IgD-negative memory B cell (primary cell): ENCODE measurements around the gene LMAN1L. TPM values are rescaled to one million over a fixed set of nuclear protein-coding genes. Genes with fewer than 3 reads are reported as not detected.

Experiments
- H3K27ac Mint-ChIP-seq, 3 donors: one replicate each; pipeline ENCODE4 v1.8.0; 2020 to 2022; ENCODE audit warnings: mild to moderate bottlenecking in 3 of 3, mixed read lengths in 3 of 3, moderate library complexity in 1 of 3
- H3K27me3 Mint-ChIP-seq: one replicate; pipeline ENCODE4 v1.8.0; 2021; ENCODE audit warnings: mixed read lengths
- H3K36me3 Mint-ChIP-seq: one replicate; pipeline ENCODE4 v1.8.0; 2020; ENCODE audit warnings: mild to moderate bottlenecking, mixed read lengths
- H3K4me1 Mint-ChIP-seq, 3 donors: one replicate each; pipeline ENCODE4 v1.8.0; 2020 to 2022; ENCODE audit warnings: mixed read lengths in 3 of 3, mild to moderate bottlenecking in 1 of 3
- H3K4me3 Mint-ChIP-seq, 4 donors: one replicate each; pipeline ENCODE4 v1.8.0; 2020 to 2022; ENCODE audit warnings: mild to moderate bottlenecking in 4 of 4, mixed read lengths in 4 of 4, moderate library complexity in 3 of 4
- H3K9me3 Mint-ChIP-seq, 3 donors: one replicate each; pipeline ENCODE4 v1.8.0; 2020 to 2021; ENCODE audit warnings: mixed read lengths in 3 of 3, mild to moderate bottlenecking in 1 of 3
- polyA plus RNA-seq: library from polyadenylated mRNA; unstranded; fragments of 300-500 nt; fragmentation: Illumina TruSeq; gene quantifications from one replicate; pipeline ENCODE4 v1.2.3, GENCODE V29; 2021

LMAN1L gene
- polyA plus RNA-seq, 1 donor from 2014 or later, result not detected

GRCh38 chr15:74786551-74787165 is 26.0 kb upstream of the LMAN1L start:
- Mint-ChIP-seq H3K36me3 (peaks cover 9% of the 10 kb centered on the region), H3K27ac (peak overlapping the region; percentile 94 to 100 (median 99)), H3K9me3 (no peaks in the 10 kb centered on the region), H3K27me3 (peaks cover 3% of the 10 kb centered on the region), H3K4me3 (peak overlapping the region; percentile 94 to 98 (median 96)), H3K4me1 (peaks cover 29 to 48% (median 47%) of the 10 kb centered on the region in 3 donors)

GRCh38 chr15:74787251-74788041 is 25.2 kb upstream of the LMAN1L start:
- Mint-ChIP-seq H3K4me1 (peaks cover 35 to 55% (median 55%) of the 10 kb centered on the region in 3 donors), H3K4me3 (peak overlapping the region; percentile 94 to 98 (median 96)), H3K36me3 (peaks cover 14% of the 10 kb centered on the region)

GRCh38 chr15:74788042-74788682 is 24.5 kb upstream of the LMAN1L start:
- peak overlapping the region; percentile 94 to 100 (median 99) for H3K27ac Mint-ChIP-seq
- no peaks in the 10 kb centered on the region for H3K9me3 Mint-ChIP-seq
- H3K36me3 Mint-ChIP-seq, result peaks cover 14% of the 10 kb centered on the region
- peaks cover 39 to 62% (median 61%) of the 10 kb centered on the region in 3 donors for H3K4me1 Mint-ChIP-seq
- H3K4me3 Mint-ChIP-seq, result peak overlapping the region; percentile 94 to 98 (median 96)
- H3K27me3 Mint-ChIP-seq, result peaks cover 3% of the 10 kb centered on the region

More at GRCh38 chr15:74787251-74788041, 25.2 kb upstream of the LMAN1L start:
- Mint-ChIP-seq H3K27me3 (peaks cover 3% of the 10 kb centered on the region), H3K9me3 (no peaks in the 10 kb centered on the region), H3K27ac (peak overlapping the region; percentile 94 to 100 (median 99))

DNA sequence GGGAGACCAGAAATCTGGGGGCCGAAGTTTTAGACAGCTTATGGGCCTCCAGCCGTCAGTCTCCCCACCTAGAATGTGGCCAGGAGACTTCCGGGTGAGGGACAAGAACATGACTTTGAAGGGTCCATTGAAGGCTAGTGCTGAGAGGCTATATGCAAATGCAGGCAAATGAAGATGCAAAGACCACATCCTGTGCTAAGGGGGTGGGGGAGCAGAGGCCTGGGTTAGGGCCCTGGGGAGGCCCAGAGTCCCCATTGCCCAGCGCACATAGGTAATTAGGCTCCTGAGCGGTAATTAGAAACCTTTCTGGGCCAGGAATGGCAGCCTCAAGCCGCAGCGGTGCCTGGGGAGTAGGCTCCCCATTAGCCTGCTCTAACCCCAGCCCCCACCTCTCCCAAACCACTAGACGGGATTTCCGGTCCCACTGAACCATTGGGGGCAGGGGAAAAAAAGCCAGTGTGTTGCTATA is 23.9 kb upstream of the LMAN1L start:
- Mint-ChIP-seq H3K9me3 (no peaks in the 10 kb centered on the region), H3K27me3 (peaks cover 3% of the 10 kb centered on the region), H3K4me3 (peak overlapping the region; percentile 94 to 98 (median 96)), H3K36me3 (peaks cover 14% of the 10 kb centered on the region), H3K4me1 (peaks cover 43 to 65% (median 61%) of the 10 kb centered on the region in 3 donors), H3K27ac (peak overlapping the region; percentile 94 to 100 (median 99))

DNA sequence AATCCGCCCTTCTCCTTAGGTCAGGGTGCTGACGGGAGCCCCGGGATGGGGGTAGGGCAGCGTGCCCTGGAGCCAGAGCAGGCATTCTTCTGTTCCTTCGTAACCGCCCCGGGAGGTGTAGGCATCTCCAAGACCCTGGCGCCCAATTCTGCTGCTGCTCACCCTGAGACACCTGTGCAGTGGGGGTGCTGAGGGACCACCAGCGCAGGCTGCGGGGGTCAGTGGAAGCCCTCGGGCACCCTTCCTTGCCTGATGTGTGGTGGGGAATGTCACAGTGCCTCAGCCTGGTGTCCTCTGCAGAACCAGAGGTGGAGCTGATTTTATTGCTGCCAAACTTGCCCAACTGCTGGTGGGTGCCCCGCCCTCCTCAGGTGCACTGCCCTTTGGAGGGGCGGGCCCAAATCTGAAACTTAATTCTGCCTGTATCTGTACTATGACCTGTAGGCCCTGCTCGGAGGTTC is 23.4 kb upstream of the LMAN1L start:
- H3K27me3 Mint-ChIP-seq, result peaks cover 3% of the 10 kb centered on the region
- peak overlapping the region; percentile 94 to 98 (median 96) for H3K4me3 Mint-ChIP-seq
- H3K4me1 Mint-ChIP-seq, result peaks cover 44 to 65% (median 61%) of the 10 kb centered on the region in 3 donors
- H3K27ac Mint-ChIP-seq, result peak overlapping the region; percentile 94 to 100 (median 99)
- peaks cover 14% of the 10 kb centered on the region for H3K36me3 Mint-ChIP-seq
- H3K9me3 Mint-ChIP-seq, result no peaks in the 10 kb centered on the region

DNA sequence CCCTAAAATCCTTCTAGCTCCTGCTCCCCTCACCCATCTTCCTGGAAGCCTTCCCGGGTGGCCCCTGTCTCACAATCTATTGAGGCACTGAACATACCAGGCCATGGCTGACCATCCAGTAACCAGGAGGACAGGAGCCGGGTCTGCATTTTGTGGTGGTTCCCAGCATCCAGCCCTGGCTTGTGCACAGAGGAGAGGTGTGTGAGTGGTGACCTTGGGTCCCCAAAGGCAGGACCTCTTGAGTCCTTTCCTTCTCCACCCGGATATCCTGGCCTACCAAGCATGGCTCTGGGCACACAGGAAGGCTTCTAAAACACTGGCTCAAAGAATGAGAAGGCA is 22.9 kb upstream of the LMAN1L start:
- Mint-ChIP-seq H3K4me3 (peak overlapping the region; percentile 94 to 98 (median 96)), H3K36me3 (peaks cover 14% of the 10 kb centered on the region), H3K4me1 (peaks cover 46 to 64% (median 62%) of the 10 kb centered on the region in 3 donors), H3K27ac (peak overlapping the region; percentile 94 to 100 (median 99)), H3K27me3 (peaks cover 3% of the 10 kb centered on the region), H3K9me3 (no peaks in the 10 kb centered on the region)

DNA sequence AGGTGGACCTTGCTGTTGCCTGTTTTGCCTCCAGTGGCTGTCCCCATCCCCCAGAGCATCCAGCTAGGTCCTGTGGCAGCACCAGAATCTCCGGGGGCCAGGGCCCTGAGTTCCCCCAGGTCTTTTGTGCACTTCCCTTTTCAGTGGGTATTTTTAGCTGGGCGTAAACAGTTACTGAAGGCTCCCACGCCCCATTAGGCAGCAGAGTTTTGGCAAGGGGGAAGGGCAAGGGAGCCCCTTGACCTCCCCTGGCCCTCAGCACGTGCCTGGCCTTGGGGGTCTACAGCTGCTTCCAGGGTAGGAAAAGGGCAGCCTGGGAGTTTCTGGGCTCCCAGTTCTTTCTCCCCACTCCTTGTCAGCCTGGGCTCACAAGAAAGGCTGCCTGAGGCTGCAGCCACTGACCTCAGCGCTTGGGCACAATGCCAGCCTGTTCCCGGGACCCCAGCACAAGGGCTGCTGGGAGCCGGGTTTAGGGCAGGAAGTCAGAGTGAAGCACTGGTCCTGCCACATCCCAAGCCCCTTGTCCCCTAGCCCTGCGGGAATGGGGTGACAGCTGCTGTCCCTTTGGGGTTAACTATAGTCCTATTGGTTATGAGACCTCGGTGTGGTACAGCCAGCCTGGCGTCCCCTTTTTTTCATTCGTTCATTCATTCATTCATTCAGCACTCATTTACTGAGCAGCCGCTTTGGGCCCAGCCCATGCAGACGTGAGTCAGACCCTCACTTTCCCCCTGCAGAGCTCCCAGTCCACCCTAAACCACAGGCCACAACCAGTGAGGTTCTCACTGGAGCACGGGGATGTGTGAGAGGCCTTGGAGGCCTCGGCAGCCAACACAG is 22.3 kb upstream of the LMAN1L start:
- peak overlapping the region; percentile 94 to 98 (median 96) for H3K4me3 Mint-ChIP-seq
- H3K27ac Mint-ChIP-seq, result peak overlapping the region; percentile 94 to 100 (median 99)
- no peaks in the 10 kb centered on the region for H3K9me3 Mint-ChIP-seq
- H3K36me3 Mint-ChIP-seq, result peaks cover 14% of the 10 kb centered on the region
- H3K27me3 Mint-ChIP-seq, result peaks cover 3% of the 10 kb centered on the region
- peaks cover 47 to 64% (median 61%) of the 10 kb centered on the region in 3 donors for H3K4me1 Mint-ChIP-seq

DNA sequence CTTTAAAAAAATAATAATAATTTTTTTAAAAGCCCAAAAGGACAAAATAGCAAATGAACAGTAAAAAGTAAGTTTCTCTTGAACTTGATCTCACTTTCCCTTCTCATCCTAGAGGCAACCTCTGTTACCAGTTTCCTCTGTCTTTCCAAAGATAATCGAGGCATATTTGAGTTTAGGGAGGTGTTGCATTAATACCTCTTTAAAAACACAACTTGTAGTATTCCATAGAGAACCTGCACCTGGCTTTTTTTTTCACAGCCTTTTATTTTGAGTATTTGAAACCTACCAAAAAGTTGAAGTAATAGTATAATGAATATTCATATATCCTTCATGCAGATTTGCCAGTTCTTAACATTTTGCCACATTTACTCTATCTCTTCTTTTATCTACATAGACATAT is 21.6 kb upstream of the LMAN1L start:
- Mint-ChIP-seq H3K27ac (peak overlapping the region; percentile 73 to 99 (median 94)), H3K4me3 (peak overlapping the region; percentile 76 to 94 (median 90)), H3K4me1 (peaks cover 52 to 65% (median 60%) of the 10 kb centered on the region in 3 donors), H3K36me3 (peaks cover 15% of the 10 kb centered on the region), H3K9me3 (no peaks in the 10 kb centered on the region), H3K27me3 (peaks cover 3% of the 10 kb centered on the region)

- H3K36me3 Mint-ChIP-seq, result peaks cover 18% of the 10 kb centered on the region
- peak overlapping the region; percentile 76 to 94 (median 90) for H3K4me3 Mint-ChIP-seq
- peaks cover 57 to 71% (median 63%) of the 10 kb centered on the region in 3 donors for H3K4me1 Mint-ChIP-seq
- H3K9me3 Mint-ChIP-seq, result no peaks in the 10 kb centered on the region
- H3K27ac Mint-ChIP-seq, result peak overlapping the region; percentile 93 to 99 (median 94)
- peaks cover 3% of the 10 kb centered on the region for H3K27me3 Mint-ChIP-seq
Measured at GRCh38 chr15:74791667-74792066, 21.0 kb upstream of the LMAN1L start.

DNA sequence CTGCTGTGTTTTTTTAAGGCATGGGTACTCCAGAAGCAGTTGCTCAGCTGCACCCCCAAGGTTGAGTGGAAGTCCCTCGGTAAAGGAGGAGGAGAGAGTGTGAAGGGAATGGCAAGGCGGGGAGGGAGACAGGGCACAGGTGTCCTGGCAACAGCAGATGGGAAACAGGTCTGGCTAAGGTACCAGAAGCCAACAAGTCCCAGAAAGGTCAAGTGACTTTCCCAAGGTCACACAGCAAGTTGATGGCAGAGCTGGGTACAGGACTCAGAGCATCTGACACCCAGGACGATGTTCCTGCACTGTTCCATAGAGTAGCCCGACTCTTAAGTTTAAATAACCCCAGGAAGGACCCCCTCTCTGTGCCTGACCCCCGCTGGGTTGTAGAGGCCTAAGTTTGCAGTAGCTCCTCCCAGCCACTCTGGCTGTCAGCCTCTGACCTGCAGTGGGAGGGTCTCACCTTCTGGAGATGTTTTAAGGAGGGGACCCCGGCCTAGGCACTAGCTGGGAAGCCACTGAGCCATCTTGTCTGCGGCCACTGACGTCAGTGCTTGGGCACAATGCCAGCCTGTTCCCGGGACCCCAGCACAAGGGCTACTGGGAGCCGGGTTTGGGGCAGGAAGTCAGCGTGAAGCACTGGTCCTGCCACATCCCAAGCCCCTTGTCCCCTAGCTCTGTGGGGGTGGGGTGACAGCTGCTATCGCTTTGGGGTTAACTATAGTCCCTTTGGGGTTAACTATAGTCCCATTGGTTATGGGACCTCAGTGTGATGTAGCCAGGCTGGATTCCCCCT is 20.2 kb upstream of the LMAN1L start:
- Mint-ChIP-seq H3K9me3 (no peaks in the 10 kb centered on the region), H3K4me1 (peaks cover 57 to 68% (median 60%) of the 10 kb centered on the region in 3 donors), H3K36me3 (peaks cover 18% of the 10 kb centered on the region), H3K27me3 (peaks cover 3% of the 10 kb centered on the region), H3K27ac (peak overlapping the region; percentile 93 to 99 (median 94)), H3K4me3 (peak overlapping the region; percentile 76 to 94 (median 90))

DNA sequence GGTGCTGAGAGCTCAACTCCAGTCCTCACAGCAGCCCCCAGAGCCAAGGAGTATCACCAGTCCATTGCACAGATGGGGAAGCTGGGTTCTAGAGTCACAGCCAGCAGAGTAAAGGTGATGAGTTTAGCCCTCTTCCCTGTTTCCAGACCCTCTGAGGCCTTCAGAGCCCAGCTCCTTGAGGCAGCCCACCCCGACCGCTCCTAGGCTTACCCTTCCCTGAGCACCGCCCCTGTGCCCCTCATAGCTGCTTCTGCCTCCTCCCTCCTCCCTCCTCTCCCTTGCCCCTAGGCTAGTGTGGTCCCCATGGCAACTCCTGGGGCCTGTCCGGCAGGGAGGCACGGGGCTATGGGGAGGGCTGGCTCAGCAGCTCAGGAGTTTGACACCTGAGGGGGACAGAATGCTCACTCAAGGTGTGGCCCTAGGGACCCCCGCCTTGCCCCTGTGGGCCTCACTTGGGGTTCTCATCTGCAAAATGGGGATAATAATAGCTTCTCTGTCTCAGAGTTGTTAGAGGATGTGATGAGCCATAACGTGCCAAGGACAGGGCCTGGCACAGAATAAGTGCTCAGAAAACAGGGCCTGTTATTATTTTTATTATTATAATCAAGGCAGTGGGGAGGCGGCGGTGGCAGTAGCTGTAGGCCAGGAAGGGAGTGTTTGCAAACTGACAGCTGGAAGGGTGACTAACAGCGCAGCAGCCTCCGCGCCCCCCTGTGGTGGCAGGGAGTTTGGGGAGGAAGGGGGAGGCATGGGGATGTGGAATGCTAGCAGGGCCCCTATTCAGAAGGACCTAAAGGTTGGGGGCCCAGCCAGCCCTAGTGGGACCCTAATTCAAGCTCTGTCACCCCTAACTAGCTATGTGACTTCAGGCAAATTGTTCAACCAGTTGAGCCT is 19.3 kb upstream of the LMAN1L start:
- peaks cover 3% of the 10 kb centered on the region for H3K27me3 Mint-ChIP-seq
- H3K27ac Mint-ChIP-seq, result peak overlapping the region; percentile 63 to 94 (median 92)
- H3K4me1 Mint-ChIP-seq, result peaks cover 60 to 70% (median 63%) of the 10 kb centered on the region in 3 donors
- peak overlapping the region; percentile 76 to 94 (median 90) for H3K4me3 Mint-ChIP-seq
- no peaks in the 10 kb centered on the region for H3K9me3 Mint-ChIP-seq
- H3K36me3 Mint-ChIP-seq, result peaks cover 17% of the 10 kb centered on the region

DNA sequence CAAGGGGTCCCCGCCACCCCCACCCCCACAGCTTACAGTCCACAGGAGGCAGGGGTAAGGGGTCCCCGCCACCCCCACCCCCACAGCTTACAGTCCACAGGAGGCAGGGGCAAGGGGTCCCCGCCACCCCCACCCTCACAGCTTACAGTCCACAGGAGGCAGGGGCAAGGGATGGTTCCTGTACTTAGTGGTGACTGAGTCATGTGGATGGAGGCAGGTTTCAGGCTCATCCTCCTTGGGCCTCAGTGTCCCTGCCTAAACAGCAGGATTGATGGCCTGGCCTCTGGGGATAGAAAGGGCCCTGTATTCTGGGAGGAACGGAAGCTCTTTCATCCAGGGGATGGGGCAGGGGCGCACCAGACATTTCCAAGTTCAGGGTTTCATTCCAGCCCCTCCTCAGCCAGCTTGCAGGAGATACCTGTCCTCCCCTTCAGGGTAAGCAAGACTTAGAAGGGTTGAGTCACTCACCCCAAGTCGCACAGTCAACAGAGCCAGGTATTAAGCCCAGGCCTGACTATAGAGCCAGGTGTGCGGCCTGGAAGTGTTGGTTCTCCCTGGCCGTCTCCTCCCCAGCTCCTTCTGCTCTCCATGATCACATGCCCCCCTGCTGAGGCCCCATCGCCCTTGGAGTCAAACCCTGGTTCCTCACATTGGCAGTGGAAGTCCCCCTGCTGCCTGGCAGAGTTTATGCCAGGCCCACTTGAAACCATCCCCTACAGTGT is 18.2 kb upstream of the LMAN1L start:
- Mint-ChIP-seq H3K9me3 (no peaks in the 10 kb centered on the region), H3K4me1 (peaks cover 65 to 70% (median 66%) of the 10 kb centered on the region in 3 donors), H3K27me3 (peaks cover 3% of the 10 kb centered on the region), H3K27ac (peak overlapping the region; percentile 47 to 90 (median 86)), H3K36me3 (peaks cover 14% of the 10 kb centered on the region), H3K4me3 (peak overlapping the region in 3 of 4 donors; percentile 57 to 87 (median 84))
